Activated naive CD8-positive, alpha-beta T cell treated with anti-CD3 and anti-CD28 coated beads, Interleukin-2, amount 10 ng/mL, durations not matched to agents 7 days and 5 days (primary cell): ENCODE data around the gene CHST9. TPM values are rescaled to one million over a fixed set of nuclear protein-coding genes. Genes with fewer than 3 reads are reported as not detected.

Experiments used
- ATAC-seq: fragments of 150-1000 bp; cut with Tn5 transposase; one replicate; pipeline ENCODE4 v1.10.0; 2021; ENCODE audit warnings: low read depth, moderate library complexity
- POLR2A ChIA-PET: fragments of 350-600 bp; sonication (Branson Sonifier 250); formaldehyde crosslinking; loops from one replicate; lab custom pipeline; 2021; ENCODE audit warnings: antibody characterized with exemption; lab: Charles Lee
- DNase-seq: peaks from one replicate; pipeline ENCODE4 v3.0.0; 2021
- H3K27ac Mint-ChIP-seq: one replicate; pipeline ENCODE4 v1.8.0; 2022; ENCODE audit warnings: mild to moderate bottlenecking, mixed read lengths
- H3K27me3 Mint-ChIP-seq: one replicate; pipeline ENCODE4 v1.8.0; 2022; ENCODE audit warnings: mild to moderate bottlenecking, moderate library complexity, mixed read lengths
- H3K36me3 Mint-ChIP-seq: one replicate; pipeline ENCODE4 v1.8.0; 2021; ENCODE audit warnings: mild to moderate bottlenecking, mixed read lengths
- H3K4me1 Mint-ChIP-seq: one replicate; pipeline ENCODE4 v1.8.0; 2021; ENCODE audit warnings: mixed read lengths
- H3K4me3 Mint-ChIP-seq: one replicate; pipeline ENCODE4 v1.8.0; 2022; ENCODE audit warnings: mild to moderate bottlenecking, moderate library complexity, mixed read lengths
- H3K9me3 Mint-ChIP-seq: one replicate; pipeline ENCODE4 v1.8.0; 2021; ENCODE audit warnings: mixed read lengths
- total RNA-seq, 2 experiments: library from RNA; stranded (reverse); gene quantifications; one replicate each; pipeline ENCODE4 v1.2.3, GENCODE V29; 2021

The CHST9 gene
- total RNA-seq, 2 experiments from 2014 or later, result not detected

DNA sequence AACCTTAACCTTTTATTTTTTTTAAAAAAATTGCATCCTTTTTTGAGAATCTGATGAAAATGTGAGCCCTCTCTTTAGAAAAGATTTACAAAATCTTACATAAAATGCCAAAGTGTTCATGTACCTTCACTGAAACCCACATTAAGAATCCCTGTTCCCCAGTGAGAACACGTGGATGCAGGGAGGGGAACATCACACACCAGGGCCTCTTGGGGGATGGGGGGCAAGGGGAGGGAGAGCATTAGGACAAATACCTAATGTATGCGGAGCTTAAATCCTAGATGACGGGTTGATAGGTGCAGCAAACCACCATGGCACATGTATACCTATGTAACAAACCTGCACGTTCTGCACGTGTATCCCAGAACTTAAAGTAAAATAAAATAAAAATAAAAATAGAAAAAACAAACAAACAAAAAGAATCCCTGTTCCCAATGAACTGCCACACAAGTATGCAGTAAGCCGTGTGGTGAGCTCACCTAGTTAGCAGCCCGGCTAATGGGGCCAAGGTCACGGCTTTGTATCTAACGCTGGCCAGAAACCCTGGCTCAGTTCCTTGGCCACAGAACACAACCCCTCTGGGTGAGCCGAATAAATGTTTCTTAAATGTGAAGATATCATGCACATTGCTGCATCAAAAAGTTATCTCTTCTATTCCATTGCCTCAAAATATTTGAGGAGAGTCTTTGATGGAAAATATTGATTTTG, 41.4 kb downstream of the CHST9 start:
- H3K27me3 Mint-ChIP-seq, result no peaks in the 10 kb centered on the region
- H3K36me3 Mint-ChIP-seq, result no peaks in the 10 kb centered on the region
- DNase-seq (no peak), ATAC-seq (no peak)
- POLR2A ChIA-PET, result no interaction called here
- no peak overlapping the region for H3K4me3 Mint-ChIP-seq
- H3K4me1 Mint-ChIP-seq, result no peaks in the 10 kb centered on the region
- peaks cover 4% of the 10 kb centered on the region for H3K9me3 Mint-ChIP-seq
- H3K27ac Mint-ChIP-seq, result no peak overlapping the region

DNA sequence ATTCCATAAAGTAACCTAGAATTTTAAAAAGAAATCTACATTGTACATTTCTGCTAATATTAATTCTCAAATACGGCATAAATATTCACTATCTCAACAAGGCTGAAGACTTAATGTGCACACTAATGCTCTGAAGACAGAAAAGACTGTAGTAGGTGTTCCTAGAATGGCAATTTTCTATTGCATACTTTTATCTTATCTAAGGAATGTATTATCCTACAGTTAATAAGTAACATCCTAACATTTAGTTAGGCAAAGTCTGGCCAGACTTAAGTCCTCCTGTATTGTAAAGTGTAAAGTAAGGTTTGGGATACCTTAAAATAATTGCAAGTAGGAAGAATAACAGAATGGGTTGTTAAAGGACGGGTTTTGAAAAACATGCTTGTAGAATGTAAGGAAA, 42.2 kb downstream of the CHST9 start:
- ATAC-seq, result no peak
- Mint-ChIP-seq H3K9me3 (peaks cover 3% of the 10 kb centered on the region), H3K36me3 (no peaks in the 10 kb centered on the region), H3K27ac (no peak overlapping the region), H3K27me3 (no peaks in the 10 kb centered on the region), H3K4me1 (no peaks in the 10 kb centered on the region), H3K4me3 (no peak overlapping the region)
- POLR2A ChIA-PET, result no interaction called here
- no peak for DNase-seq

DNA sequence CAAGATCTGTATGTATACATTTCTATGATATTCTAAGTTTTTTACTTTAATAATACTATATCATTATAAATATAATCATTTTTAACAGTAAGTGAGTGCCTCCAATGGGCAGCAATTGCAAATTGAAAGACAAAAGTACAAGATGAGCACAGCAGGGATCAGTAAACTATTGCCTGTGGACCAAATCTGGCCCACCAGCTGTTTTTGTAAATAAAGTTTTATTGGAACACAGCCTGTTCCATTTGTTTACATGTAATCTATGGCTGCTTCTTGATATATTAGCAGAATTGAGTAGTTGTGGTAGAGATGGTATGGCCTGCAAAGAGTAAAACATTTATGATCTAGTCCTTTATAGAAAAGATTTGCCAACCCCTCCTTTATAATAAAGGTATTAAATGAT, 43.2 kb downstream of the CHST9 start:
- no peaks in the 10 kb centered on the region for H3K9me3 Mint-ChIP-seq
- no peak for DNase-seq
- no peak for ATAC-seq
- H3K27ac Mint-ChIP-seq, result no peak overlapping the region
- H3K27me3 Mint-ChIP-seq, result no peaks in the 10 kb centered on the region
- no peaks in the 10 kb centered on the region for H3K4me1 Mint-ChIP-seq
- no peaks in the 10 kb centered on the region for H3K36me3 Mint-ChIP-seq
- H3K4me3 Mint-ChIP-seq, result no peak overlapping the region
- POLR2A ChIA-PET, result no interaction called here

DNA sequence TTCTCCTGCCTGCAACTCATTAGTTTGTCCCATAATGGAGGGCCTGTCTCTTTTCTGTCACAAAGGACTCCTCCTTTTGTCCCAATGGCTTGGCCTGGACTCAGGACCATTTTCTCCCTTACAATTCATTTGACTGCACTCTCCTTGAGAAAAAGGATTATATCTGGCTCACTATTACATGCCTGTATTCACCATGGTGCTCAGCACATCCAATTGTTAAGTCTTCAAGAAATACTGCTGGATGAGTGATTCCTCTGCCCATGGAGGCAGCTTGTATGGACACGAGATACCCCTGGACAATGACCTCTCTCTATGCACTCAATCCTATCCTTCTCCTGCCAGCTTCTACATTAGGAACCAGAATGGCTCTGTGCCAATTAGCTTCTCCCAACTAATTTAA, 47.0 kb downstream of the CHST9 start:
- Mint-ChIP-seq H3K27ac (no peak overlapping the region), H3K27me3 (no peaks in the 10 kb centered on the region), H3K36me3 (no peaks in the 10 kb centered on the region), H3K4me3 (no peak overlapping the region), H3K4me1 (no peaks in the 10 kb centered on the region), H3K9me3 (no peaks in the 10 kb centered on the region)
- DNase-seq (no peak), ATAC-seq (no peak)
- POLR2A ChIA-PET, result no interaction called here

DNA sequence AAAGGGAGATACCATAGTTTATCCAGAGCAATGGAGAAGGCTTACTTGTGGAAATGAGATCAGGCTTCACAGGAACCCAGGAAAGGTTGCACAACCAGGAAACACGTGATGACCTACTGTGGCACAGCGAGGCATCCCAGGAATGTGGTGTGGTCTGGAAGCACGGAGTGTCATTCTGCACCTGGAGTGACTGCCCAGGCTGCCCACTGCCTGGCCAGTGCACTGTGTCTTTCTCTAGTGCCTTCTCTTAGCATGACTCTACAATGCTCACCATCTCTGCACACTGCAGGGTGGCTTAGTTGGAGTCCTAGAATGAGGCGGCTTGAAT, 48.9 kb downstream of the CHST9 start:
- no peak overlapping the region for H3K4me3 Mint-ChIP-seq
- no peaks in the 10 kb centered on the region for H3K27me3 Mint-ChIP-seq

DNA sequence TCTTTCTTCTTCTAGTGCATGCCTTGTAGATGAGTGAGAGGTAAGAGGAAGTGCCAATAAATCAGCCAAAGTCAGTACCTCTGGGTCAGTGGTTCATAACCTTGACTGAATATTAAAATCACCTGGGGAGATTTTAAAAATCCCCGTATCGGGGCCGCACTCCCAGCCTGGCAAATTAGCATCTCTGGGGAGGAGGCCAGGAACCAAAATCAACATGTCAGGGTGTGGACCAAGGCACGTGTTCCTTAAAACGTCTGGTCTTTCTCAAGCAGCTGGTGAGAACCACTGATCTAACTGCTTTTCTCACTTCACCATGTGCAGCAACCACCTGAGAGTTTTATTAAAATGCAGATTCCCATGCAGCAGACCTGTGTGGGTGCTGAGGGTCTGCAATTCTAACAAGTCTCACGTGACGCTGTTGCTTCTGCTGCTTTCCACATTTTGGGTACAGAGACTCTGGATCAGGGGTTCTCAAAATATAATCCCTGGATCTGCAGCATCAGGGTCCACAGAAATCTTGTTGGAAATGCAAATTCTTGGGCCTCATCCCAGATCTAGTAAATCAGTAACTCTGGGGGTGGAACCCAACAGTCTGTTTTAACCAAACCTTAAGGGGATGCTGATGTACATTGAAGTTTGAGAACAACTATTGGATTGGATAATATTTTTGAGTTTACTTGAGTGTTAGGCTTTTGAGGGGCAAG, 49.5 kb downstream of the CHST9 start:
- POLR2A ChIA-PET, result no interaction called here
- Mint-ChIP-seq H3K27ac (no peak overlapping the region), H3K4me1 (no peaks in the 10 kb centered on the region), H3K4me3 (no peak overlapping the region), H3K9me3 (no peaks in the 10 kb centered on the region), H3K36me3 (no peaks in the 10 kb centered on the region), H3K27me3 (no peaks in the 10 kb centered on the region)
- no peak for ATAC-seq
- no peak for DNase-seq

More for the DNA sequence above, 48.9 kb downstream of the CHST9 start:
- POLR2A ChIA-PET, result no interaction called here
- ATAC-seq (no peak), DNase-seq (no peak)
- Mint-ChIP-seq H3K4me1 (no peaks in the 10 kb centered on the region), H3K27ac (no peak overlapping the region), H3K9me3 (no peaks in the 10 kb centered on the region), H3K36me3 (no peaks in the 10 kb centered on the region)

DNA sequence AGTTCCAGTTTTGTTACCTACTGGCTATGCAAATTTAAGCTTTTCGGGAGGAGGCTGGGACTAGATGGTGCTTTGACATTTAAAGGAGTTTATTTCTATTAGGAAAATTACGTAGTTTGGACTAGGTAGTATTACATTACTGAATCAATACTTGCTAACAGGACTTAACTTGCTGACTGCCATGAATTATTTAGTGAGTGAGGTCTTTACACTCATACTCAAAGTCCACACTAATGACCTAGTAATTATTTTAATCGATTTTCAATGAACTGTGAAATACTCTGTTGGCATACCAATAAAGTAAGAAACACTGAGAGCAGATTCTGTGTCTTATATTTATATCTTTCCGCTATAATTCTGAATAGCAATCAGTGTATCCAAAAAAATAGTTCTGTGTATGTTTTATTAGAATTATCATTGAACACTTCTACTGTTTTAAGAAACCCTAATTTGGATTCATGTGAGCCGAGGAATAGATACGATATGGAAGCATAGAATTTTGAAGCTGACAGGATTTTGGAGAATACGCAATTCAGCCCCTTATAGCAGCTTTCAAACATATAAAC, 55.0 kb downstream of the CHST9 start:
- Mint-ChIP-seq H3K27me3 (no peaks in the 10 kb centered on the region), H3K9me3 (no peaks in the 10 kb centered on the region), H3K27ac (no peak overlapping the region), H3K36me3 (no peaks in the 10 kb centered on the region), H3K4me1 (no peaks in the 10 kb centered on the region), H3K4me3 (no peak overlapping the region)
- POLR2A ChIA-PET, result no interaction called here
- ATAC-seq (no peak), DNase-seq (no peak)

DNA sequence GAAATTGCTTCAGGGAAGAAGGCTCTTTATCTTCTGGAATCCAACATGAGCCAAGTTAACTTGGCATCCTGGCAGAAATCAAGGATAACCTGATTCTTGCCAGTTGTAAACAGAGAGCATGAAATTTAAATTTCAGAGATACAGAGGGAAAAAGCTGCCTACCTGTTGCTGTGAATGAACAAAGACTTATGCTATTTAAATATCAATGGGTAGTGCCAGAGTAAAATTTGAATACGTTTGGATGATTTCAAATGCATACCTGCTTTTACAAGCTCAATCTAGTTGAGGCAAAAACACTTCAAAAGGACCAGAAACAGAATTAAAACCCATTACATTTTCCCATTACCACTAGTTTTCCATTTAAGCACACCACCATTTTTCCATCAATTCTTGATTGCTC, 60.9 kb downstream of the CHST9 start:
- Mint-ChIP-seq H3K36me3 (no peaks in the 10 kb centered on the region), H3K9me3 (no peaks in the 10 kb centered on the region), H3K4me3 (no peak overlapping the region), H3K27ac (no peak overlapping the region), H3K4me1 (no peaks in the 10 kb centered on the region), H3K27me3 (no peaks in the 10 kb centered on the region)
- ATAC-seq (no peak), DNase-seq (no peak)
- POLR2A ChIA-PET, result no interaction called here

DNA sequence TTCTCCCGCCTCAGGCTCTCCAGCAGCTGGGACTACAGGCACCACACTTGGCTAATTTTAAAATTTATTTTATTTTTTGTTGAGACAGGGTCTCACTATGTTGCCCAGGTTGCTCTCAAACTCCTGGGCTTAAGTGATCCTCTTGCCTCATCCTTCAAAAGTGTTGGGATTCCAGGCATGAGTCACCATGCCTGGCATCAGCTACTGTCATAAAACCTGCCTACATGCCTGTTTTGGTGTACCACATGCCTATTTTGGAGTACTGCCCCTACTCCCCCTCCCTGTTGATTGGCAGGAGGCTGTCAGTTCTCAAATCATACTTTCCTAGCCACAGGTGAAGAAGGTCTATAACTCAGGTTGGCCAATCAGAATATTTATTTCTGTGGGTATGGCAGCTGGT, 64.0 kb downstream of the CHST9 start:
- no peaks in the 10 kb centered on the region for H3K4me1 Mint-ChIP-seq
- H3K4me3 Mint-ChIP-seq, result no peak overlapping the region
- DNase-seq, result no peak
- no peaks in the 10 kb centered on the region for H3K36me3 Mint-ChIP-seq
- H3K9me3 Mint-ChIP-seq, result no peaks in the 10 kb centered on the region
- ATAC-seq, result no peak
- no peaks in the 10 kb centered on the region for H3K27me3 Mint-ChIP-seq
- no peak overlapping the region for H3K27ac Mint-ChIP-seq
- POLR2A ChIA-PET, result no interaction called here

DNA sequence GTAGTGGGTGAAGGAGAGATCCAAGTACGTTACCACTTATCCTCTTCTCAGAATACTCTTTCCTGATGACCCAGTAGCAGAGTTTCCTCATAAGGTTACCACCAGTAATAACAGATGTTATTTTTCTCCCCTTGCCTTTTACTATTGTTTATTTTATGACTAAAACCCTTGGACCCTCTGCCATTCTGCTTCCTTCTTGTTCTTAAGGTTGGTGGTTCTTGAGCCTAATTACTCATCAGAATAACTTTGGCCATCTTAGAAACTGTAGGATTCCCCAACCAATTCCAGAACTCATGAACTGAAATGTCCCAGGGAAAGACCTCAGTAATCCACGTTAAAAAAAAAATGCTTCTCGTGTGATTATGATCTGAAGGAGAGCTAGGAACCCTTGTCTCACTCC, 64.9 kb downstream of the CHST9 start:
- no peaks in the 10 kb centered on the region for H3K4me1 Mint-ChIP-seq
- no peak overlapping the region for H3K27ac Mint-ChIP-seq
- H3K9me3 Mint-ChIP-seq, result no peaks in the 10 kb centered on the region

DNA sequence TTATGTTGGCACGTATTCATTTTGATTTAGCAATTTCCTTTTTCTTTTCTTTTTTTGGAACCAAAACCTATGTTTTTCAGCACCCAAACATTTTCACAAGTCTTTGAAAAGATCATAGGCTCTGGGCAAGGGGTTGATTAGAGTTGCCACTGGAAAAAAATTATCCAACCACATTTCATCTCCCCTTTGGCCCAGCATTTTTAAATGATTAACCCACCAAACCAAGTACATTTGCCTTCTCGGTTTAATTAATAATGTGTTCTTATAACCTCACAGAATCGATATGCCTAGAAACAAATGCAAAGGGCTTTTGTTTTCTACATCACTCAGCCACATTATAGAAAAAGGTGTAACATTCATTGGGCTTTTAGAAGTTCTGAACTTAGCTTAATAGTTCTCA, 66.1 kb downstream of the CHST9 start:
- Mint-ChIP-seq H3K27me3 (no peaks in the 10 kb centered on the region), H3K4me1 (no peaks in the 10 kb centered on the region), H3K27ac (no peak overlapping the region), H3K9me3 (no peaks in the 10 kb centered on the region), H3K36me3 (no peaks in the 10 kb centered on the region), H3K4me3 (no peak overlapping the region)
- POLR2A ChIA-PET, result no interaction called here
- ATAC-seq, result no peak
- DNase-seq, result no peak

More for the DNA sequence above, 64.9 kb downstream of the CHST9 start:
- POLR2A ChIA-PET, result no interaction called here
- DNase-seq, result no peak
- H3K27me3 Mint-ChIP-seq, result no peaks in the 10 kb centered on the region
- ATAC-seq, result no peak
- H3K36me3 Mint-ChIP-seq, result no peaks in the 10 kb centered on the region
- H3K4me3 Mint-ChIP-seq, result no peak overlapping the region

DNA sequence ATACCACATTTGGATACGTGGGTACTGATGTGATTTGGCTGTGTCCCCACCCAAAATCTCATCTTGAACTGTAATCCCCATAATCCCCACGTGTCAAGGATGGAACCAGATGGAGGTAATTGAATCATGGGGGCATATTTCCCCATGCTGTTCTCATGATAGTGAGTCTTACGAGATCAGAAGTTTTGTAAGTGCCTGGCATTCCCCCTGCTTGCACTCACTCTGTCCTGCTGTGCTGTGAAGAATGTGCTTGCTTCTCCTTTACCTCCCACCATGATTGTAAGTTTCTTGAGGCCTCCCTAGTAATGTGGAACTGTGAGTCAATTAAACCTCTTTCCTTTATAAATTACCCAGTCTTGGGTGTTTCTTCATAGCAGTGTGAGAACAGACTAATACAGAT, 70.3 kb downstream of the CHST9 start:
- H3K36me3 Mint-ChIP-seq, result no peaks in the 10 kb centered on the region
- peaks cover 2% of the 10 kb centered on the region for H3K9me3 Mint-ChIP-seq
- H3K4me3 Mint-ChIP-seq, result no peak overlapping the region
- DNase-seq (no peak), ATAC-seq (no peak)
- H3K27me3 Mint-ChIP-seq, result no peaks in the 10 kb centered on the region
- H3K27ac Mint-ChIP-seq, result no peak overlapping the region
- H3K4me1 Mint-ChIP-seq, result no peaks in the 10 kb centered on the region
- POLR2A ChIA-PET, result no interaction called here

DNA sequence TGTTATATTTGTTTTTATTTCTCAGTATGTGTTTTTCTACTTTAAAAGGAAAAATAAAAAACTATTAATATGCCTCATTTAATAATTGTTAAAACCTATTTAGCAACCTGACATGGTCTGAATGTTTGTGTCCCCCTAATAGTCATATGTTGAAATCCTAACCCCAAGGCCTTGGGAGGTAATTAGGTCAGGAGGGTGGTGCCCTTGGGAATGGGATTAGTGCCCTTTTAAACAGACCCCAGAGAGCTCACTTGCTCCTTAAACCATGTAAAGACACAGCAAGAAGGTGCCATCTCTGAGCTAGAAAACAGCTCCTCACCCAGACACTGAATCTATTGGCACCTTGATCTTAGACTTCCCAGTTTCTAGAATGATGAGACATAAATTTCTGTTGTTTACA, 71.8 kb downstream of the CHST9 start:
- Mint-ChIP-seq H3K4me3 (no peak overlapping the region), H3K27me3 (no peaks in the 10 kb centered on the region), H3K27ac (no peak overlapping the region), H3K9me3 (peaks cover 4% of the 10 kb centered on the region), H3K4me1 (no peaks in the 10 kb centered on the region), H3K36me3 (no peaks in the 10 kb centered on the region)
- DNase-seq, result no peak
- no peak for ATAC-seq
- POLR2A ChIA-PET, result no interaction called here

DNA sequence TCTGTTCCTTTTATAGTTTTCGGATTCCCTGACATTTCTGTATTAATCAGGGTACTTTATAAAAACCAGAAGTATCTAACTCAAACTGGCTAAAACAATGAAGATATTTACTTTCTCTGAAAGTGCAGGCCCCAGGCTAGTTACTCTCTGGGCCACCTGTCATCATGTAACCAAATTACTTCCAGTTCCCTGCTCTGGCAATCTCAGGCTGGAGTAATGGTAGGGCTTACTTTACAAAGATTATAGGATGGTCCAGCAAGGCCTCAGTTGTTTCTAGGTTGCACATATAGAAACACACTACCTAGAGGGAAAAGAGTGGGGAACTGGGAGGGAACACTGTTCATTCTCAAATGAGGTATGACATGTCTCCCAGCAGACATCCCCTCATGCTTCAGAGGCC, 74.8 kb downstream of the CHST9 start:
- POLR2A ChIA-PET, result no interaction called here

More for the DNA sequence above, 74.8 kb downstream of the CHST9 start:
- H3K9me3 Mint-ChIP-seq, result peaks cover 4% of the 10 kb centered on the region
- no peaks in the 10 kb centered on the region for H3K36me3 Mint-ChIP-seq
- no peak overlapping the region for H3K4me3 Mint-ChIP-seq
- H3K4me1 Mint-ChIP-seq, result no peaks in the 10 kb centered on the region
- DNase-seq (no peak), ATAC-seq (no peak)
- H3K27me3 Mint-ChIP-seq, result no peaks in the 10 kb centered on the region
- no peak overlapping the region for H3K27ac Mint-ChIP-seq
